Measurements from ENCODE around the gene STIM2. TPM values are rescaled to one million over a fixed set of nuclear protein-coding genes. Genes with fewer than 3 reads are reported as not detected.
"Not testable (repeated sequence)": the region's sequence is repeated elsewhere in the genome, so short reads cannot be mapped to it uniquely, and the experiment has no call there.

Gene STIM2
- 20.6 and 25.8 TPM in 2 replicates for total RNA-seq (ENCODE audit: low replicate concordance)

- TF ChIP-seq, protein P1, sequence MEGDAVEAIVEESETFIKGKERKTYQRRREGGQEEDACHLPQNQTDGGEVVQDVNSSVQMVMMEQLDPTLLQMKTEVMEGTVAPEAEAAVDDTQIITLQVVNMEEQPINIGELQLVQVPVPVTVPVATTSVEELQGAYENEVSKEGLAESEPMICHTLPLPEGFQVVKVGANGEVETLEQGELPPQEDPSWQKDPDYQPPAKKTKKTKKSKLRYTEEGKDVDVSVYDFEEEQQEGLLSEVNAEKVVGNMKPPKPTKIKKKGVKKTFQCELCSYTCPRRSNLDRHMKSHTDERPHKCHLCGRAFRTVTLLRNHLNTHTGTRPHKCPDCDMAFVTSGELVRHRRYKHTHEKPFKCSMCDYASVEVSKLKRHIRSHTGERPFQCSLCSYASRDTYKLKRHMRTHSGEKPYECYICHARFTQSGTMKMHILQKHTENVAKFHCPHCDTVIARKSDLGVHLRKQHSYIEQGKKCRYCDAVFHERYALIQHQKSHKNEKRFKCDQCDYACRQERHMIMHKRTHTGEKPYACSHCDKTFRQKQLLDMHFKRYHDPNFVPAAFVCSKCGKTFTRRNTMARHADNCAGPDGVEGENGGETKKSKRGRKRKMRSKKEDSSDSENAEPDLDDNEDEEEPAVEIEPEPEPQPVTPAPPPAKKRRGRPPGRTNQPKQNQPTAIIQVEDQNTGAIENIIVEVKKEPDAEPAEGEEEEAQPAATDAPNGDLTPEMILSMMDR (IDR thresholded peaks at IDR 0.05), result peak; percentile 55
- no peak for TF ChIP-seq EZH2phosphoT487 (IDR thresholded peaks at IDR 0.05)
- Mint-ChIP-seq H3K27me3 (ENCODE audit: insufficient read depth, low read depth) (peaks cover 7% of the 10 kb centered on the region), H3K36me3 (no peaks in the 10 kb centered on the region), H3K4me3 (peak within 1 kb of the TSS; percentile 91), H3K9me3 (peaks cover 2% of the 10 kb centered on the region), H3K4me1 (peaks cover 47% of the 10 kb centered on the region), H3K27ac (peak within 1 kb of the TSS; percentile 99)
- H3K4me3 ChIP-seq, result peak within 1 kb of the TSS; percentile 71
- peak within 1 kb of the TSS; percentile 85 for H3K27ac ChIP-seq
- H3K4me1 ChIP-seq, result peaks cover 50% of the 10 kb centered on the region
- H3K27me3 ChIP-seq, result peaks cover 9% of the 10 kb centered on the region
- peak within 1 kb of the TSS; percentile 40 for H3K9ac ChIP-seq
- peaks cover 17% of the 10 kb centered on the region for H4K20me1 ChIP-seq (ENCODE audit: low read depth)
- H3K79me2 ChIP-seq (ENCODE audit: low read depth), result peaks cover 37% of the 10 kb centered on the region
- H3F3A ChIP-seq (ENCODE audit: low read depth), result peaks cover 52% of the 10 kb centered on the region
- peak; percentile 98 for DNase-seq (ENCODE audit: low spot score)
- H3K36me3 ChIP-seq, result no peaks in the 10 kb centered on the region
- H2AFZ ChIP-seq (replicated peaks), result peak within 1 kb of the TSS; percentile 69
- peak within 1 kb of the TSS; percentile 97 for H3K4me2 ChIP-seq
- H3K9me3 ChIP-seq (ENCODE audit: low read depth), result no peaks in the 10 kb centered on the region
These were observed at the start of gene STIM2 for GRCh38 chr4:26860157-26860921. STIM2 (plus strand) TSS chr4:26860841.

DNA sequence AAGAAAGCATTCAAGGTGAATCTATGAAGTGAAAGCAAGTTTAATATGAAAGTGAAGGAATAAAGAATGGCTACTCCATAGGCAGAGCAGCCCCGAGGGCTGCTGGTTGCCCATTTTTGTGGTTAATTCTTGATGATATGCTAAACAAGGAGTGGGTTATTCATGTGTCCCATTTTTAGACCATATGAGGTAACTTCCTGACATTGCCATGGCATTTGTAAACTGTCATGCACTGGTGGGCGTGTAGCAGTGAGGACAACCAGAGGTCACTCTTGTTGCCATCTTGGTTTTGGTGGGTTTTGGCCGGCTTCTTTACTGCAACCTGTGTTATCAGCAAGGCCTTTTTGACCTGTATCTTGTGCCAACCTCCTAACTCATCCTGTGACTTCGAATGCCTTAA, 49.1 kb upstream of the STIM2 start:
- H3K4me3 ChIP-seq; H3K4me1 ChIP-seq; H3K27ac Mint-ChIP-seq; H3K36me3 Mint-ChIP-seq; H3K9ac ChIP-seq; H3K27ac ChIP-seq; H3K9me3 Mint-ChIP-seq; H2AFZ ChIP-seq (replicated peaks); H3K4me2 ChIP-seq; H3F3A ChIP-seq (ENCODE audit: low read depth); H3K9me3 ChIP-seq (ENCODE audit: low read depth); H4K20me1 ChIP-seq (ENCODE audit: low read depth); H3K4me3 Mint-ChIP-seq; H3K27me3 ChIP-seq; DNase-seq (ENCODE audit: low spot score); H3K27me3 Mint-ChIP-seq (ENCODE audit: insufficient read depth, low read depth); H3K36me3 ChIP-seq; H3K79me2 ChIP-seq (ENCODE audit: low read depth): not testable (repeated sequence)
- H3K4me1 Mint-ChIP-seq, result peaks cover 12% of the 10 kb centered on the region

- H3K27me3 Mint-ChIP-seq (ENCODE audit: insufficient read depth, low read depth), result peaks cover 9% of the 10 kb centered on the region
- no peak overlapping the region for H2AFZ ChIP-seq (replicated peaks)
These were observed 48.5 kb upstream of the STIM2 start for GRCh38 chr4:26812049-26812714.

More at GRCh38 chr4:26812049-26812714, 48.5 kb upstream of the STIM2 start:
- no peak overlapping the region for H3K27ac Mint-ChIP-seq
- Histone ChIP-seq H3F3A (ENCODE audit: low read depth) (no peaks in the 10 kb centered on the region), H3K4me3 (no peak overlapping the region), H3K4me1 (peaks cover 9% of the 10 kb centered on the region), H3K27ac (no peak overlapping the region), H3K79me2 (ENCODE audit: low read depth) (no peaks in the 10 kb centered on the region), H3K27me3 (no peaks in the 10 kb centered on the region), H3K9ac (no peak overlapping the region), H4K20me1 (ENCODE audit: low read depth) (no peaks in the 10 kb centered on the region), H3K4me2 (no peak overlapping the region), H3K36me3 (no peaks in the 10 kb centered on the region), H3K9me3 (ENCODE audit: low read depth) (no peaks in the 10 kb centered on the region)
- TF ChIP-seq, protein P1 (IDR thresholded peaks at IDR 0.05), result no peak
- H3K36me3 Mint-ChIP-seq, result no peaks in the 10 kb centered on the region
- DNase-seq (ENCODE audit: low spot score), result no peak
- no peak overlapping the region for H3K4me3 Mint-ChIP-seq
- no peaks in the 10 kb centered on the region for H3K9me3 Mint-ChIP-seq
- peaks cover 12% of the 10 kb centered on the region for H3K4me1 Mint-ChIP-seq

Measured in neural progenitor cell (in vitro differentiated cells).